ENCODE measurements around the gene AFG1L. TPM values are rescaled to one million over a fixed set of nuclear protein-coding genes. Genes with fewer than 3 reads are reported as not detected.
"Not testable (repeated sequence)": the region's sequence is repeated elsewhere in the genome, so short reads cannot be mapped to it uniquely, and the experiment has no call there.

The AFG1L gene
- total and polyA plus RNA-seq, 2 experiments from 2014 or later = 9.4 to 9.7 TPM

GRCh38 chr6:108302386-108302785 is 7.5 kb downstream of the AFG1L start:
- H3K9me2 ChIP-seq (replicated peaks; ENCODE audit: insufficient read depth) = no peaks in the 10 kb centered on the region
- DNase-seq (ENCODE audit: low spot score) = peak; percentile 25
- H3K27me3 ChIP-seq = no peaks in the 10 kb centered on the region
- WGBS (ENCODE audit: low lambda C conversion rate, missing lambda C conversion rate) = 70% methylated on average over 5 of the region's 5 CpGs
- H2AFZ ChIP-seq = no peak overlapping the region
- H3K4me3 ChIP-seq = no peak overlapping the region
- H3K27ac ChIP-seq = peak overlapping the region; percentile 14
- H3K4me2 ChIP-seq = no peak overlapping the region
- no peaks in the 10 kb centered on the region for H3K36me3 ChIP-seq (replicated peaks; ENCODE audit: insufficient read depth, low read depth)
- no peaks in the 10 kb centered on the region for H3K4me1 ChIP-seq (ENCODE audit: insufficient read depth)
- no peaks in the 10 kb centered on the region for H3K9me3 ChIP-seq (ENCODE audit: low read depth)
- no peaks in the 10 kb centered on the region for H4K20me1 ChIP-seq (ENCODE audit: insufficient read depth, poor library complexity, severe bottlenecking)
- no peak for TF ChIP-seq CTCF (IDR thresholded peaks at IDR 0.05; ENCODE audit: poor library complexity)
- TF ChIP-seq EZH2 (IDR thresholded peaks at IDR 0.05; ENCODE audit: borderline replicate concordance) = no peak
- no peak for TF ChIP-seq EZH2phosphoT487 (IDR thresholded peaks at IDR 0.05; ENCODE audit: low read depth, severe bottlenecking, unreplicated experiment)
- peaks cover 34% of the 10 kb centered on the region for H3K79me2 ChIP-seq

GRCh38 chr6:108304646-108305045 is 9.8 kb downstream of the AFG1L start:
- TF ChIP-seq EZH2 (IDR thresholded peaks at IDR 0.05; ENCODE audit: borderline replicate concordance) (no peak), EZH2phosphoT487 (IDR thresholded peaks at IDR 0.05; ENCODE audit: low read depth, severe bottlenecking, unreplicated experiment) (no peak), CTCF (IDR thresholded peaks at IDR 0.05; ENCODE audit: poor library complexity) (no peak)
- H3K9me3 ChIP-seq (ENCODE audit: low read depth) = no peaks in the 10 kb centered on the region
- no peak overlapping the region for H3K27ac ChIP-seq
- H3K4me3 ChIP-seq = no peak overlapping the region
- H3K4me1 ChIP-seq (ENCODE audit: insufficient read depth) = no peaks in the 10 kb centered on the region
- peaks cover 43% of the 10 kb centered on the region for H3K79me2 ChIP-seq
- no peaks in the 10 kb centered on the region for H3K36me3 ChIP-seq (replicated peaks; ENCODE audit: insufficient read depth, low read depth)
- no peak overlapping the region for H3K4me2 ChIP-seq
- no peaks in the 10 kb centered on the region for H3K9me2 ChIP-seq (replicated peaks; ENCODE audit: insufficient read depth)
- H3K27me3 ChIP-seq = no peaks in the 10 kb centered on the region
- H4K20me1 ChIP-seq (ENCODE audit: insufficient read depth, poor library complexity, severe bottlenecking) = no peaks in the 10 kb centered on the region
- 94% methylated on average over 2 of the region's 2 CpGs for WGBS (ENCODE audit: low lambda C conversion rate, missing lambda C conversion rate)
- H2AFZ ChIP-seq = no peak overlapping the region
- no peak for DNase-seq (ENCODE audit: low spot score)

GRCh38 chr6:108308641-108309040 is 13.8 kb downstream of the AFG1L start:
- H3K4me3 ChIP-seq; H3K4me2 ChIP-seq; H2AFZ ChIP-seq; DNase-seq (ENCODE audit: low spot score); H4K20me1 ChIP-seq (ENCODE audit: insufficient read depth, poor library complexity, severe bottlenecking); H3K9me2 ChIP-seq (replicated peaks; ENCODE audit: insufficient read depth); H3K9me3 ChIP-seq (ENCODE audit: low read depth); H3K27me3 ChIP-seq; H3K36me3 ChIP-seq (replicated peaks; ENCODE audit: insufficient read depth, low read depth); H3K27ac ChIP-seq: not testable (repeated sequence)
- WGBS (ENCODE audit: low lambda C conversion rate, missing lambda C conversion rate) = 94% methylated on average over 4 of the region's 4 CpGs
- Histone ChIP-seq H3K79me2 (peaks cover 39% of the 10 kb centered on the region), H3K4me1 (ENCODE audit: insufficient read depth) (peaks cover 11% of the 10 kb centered on the region)

GRCh38 chr6:108309844-108310243 is 15.0 kb downstream of the AFG1L start:
- no peak overlapping the region for H3K4me2 ChIP-seq
- peaks cover 11% of the 10 kb centered on the region for H3K4me1 ChIP-seq (ENCODE audit: insufficient read depth)
- no peaks in the 10 kb centered on the region for H4K20me1 ChIP-seq (ENCODE audit: insufficient read depth, poor library complexity, severe bottlenecking)
- no peak overlapping the region for H3K27ac ChIP-seq
- no peak overlapping the region for H3K4me3 ChIP-seq
- no peak overlapping the region for H2AFZ ChIP-seq
- H3K9me2 ChIP-seq (replicated peaks; ENCODE audit: insufficient read depth) = no peaks in the 10 kb centered on the region
- H3K36me3 ChIP-seq (replicated peaks; ENCODE audit: insufficient read depth, low read depth) = no peaks in the 10 kb centered on the region
- no peaks in the 10 kb centered on the region for H3K27me3 ChIP-seq
- peaks cover 43% of the 10 kb centered on the region for H3K79me2 ChIP-seq
- TF ChIP-seq CTCF (IDR thresholded peaks at IDR 0.05; ENCODE audit: poor library complexity) (no peak), EZH2phosphoT487 (IDR thresholded peaks at IDR 0.05; ENCODE audit: low read depth, severe bottlenecking, unreplicated experiment) (no peak), EZH2 (IDR thresholded peaks at IDR 0.05; ENCODE audit: borderline replicate concordance) (no peak)
- no peaks in the 10 kb centered on the region for H3K9me3 ChIP-seq (ENCODE audit: low read depth)
- 91% methylated on average over 5 of the region's 5 CpGs for WGBS (ENCODE audit: low lambda C conversion rate, missing lambda C conversion rate)
- no peak for DNase-seq (ENCODE audit: low spot score)
